Skeletal muscle tissue (tissue), 4 donors: ENCODE results near the gene TP53. TPM values are rescaled to one million over a fixed set of nuclear protein-coding genes. Genes with fewer than 3 reads are reported as not detected.
A peak's percentile ranks its signal among the peaks of the same experiment; 100 is the strongest.

Experiments
- H3K27ac ChIP-seq: one replicate; pipeline ENCODE4 v1.7.0; 2013; ENCODE audit warnings: mild to moderate bottlenecking, low read depth, low read length, inconsistent platforms
- H3K27me3 ChIP-seq, 3 donors: one replicate each; pipeline ENCODE4 v1.7.0; 2013; ENCODE audit warnings: low read length in 3 of 3; ENCODE audit not compliant: control insufficient read depth in 3 of 3, insufficient read depth in 3 of 3
- H3K36me3 ChIP-seq, 3 donors: one replicate each; pipeline ENCODE4 v1.7.0; 2013; ENCODE audit warnings: low read length in 3 of 3; ENCODE audit not compliant: control insufficient read depth in 3 of 3, insufficient read depth in 3 of 3
- H3K4me1 ChIP-seq, 3 donors: one replicate each; pipeline ENCODE4 v1.7.0; 2013; ENCODE audit warnings: low read length in 3 of 3, mild to moderate bottlenecking in 3 of 3; ENCODE audit not compliant: control insufficient read depth in 3 of 3, insufficient read depth in 3 of 3
- H3K4me3 ChIP-seq, 3 donors: one replicate each; pipeline ENCODE4 v1.7.0; 2013; ENCODE audit warnings: low read length in 3 of 3
- H3K9ac ChIP-seq, 3 donors: one replicate each; pipeline ENCODE4 v1.7.0; 2013; ENCODE audit warnings: low read length in 3 of 3, mild to moderate bottlenecking in 3 of 3, moderate library complexity in 2 of 3, low read depth in 1 of 3
- H3K9me3 ChIP-seq, 3 donors: one replicate each; pipeline ENCODE4 v1.7.0; 2013; ENCODE audit warnings: low read length in 3 of 3; ENCODE audit not compliant: control insufficient read depth in 3 of 3
- total RNA-seq: library from RNA; depleted of rRNA; stranded (reverse); fragments of >200 nt; gene quantifications from one replicate; pipeline ENCODE4 v1.2.3, GENCODE V29; 2014
- donor health status: Osteomylitis.

Gene TP53
- total RNA-seq, 1 donor from 2014 or later, result 13.6 TPM

- peaks cover 7 to 11% (median 8%) of the 10 kb centered on the region in 3 donors for H3K4me1 ChIP-seq
- no peak overlapping the region for H3K9ac ChIP-seq
- H3K36me3 ChIP-seq, result no peaks in the 10 kb centered on the region
- H3K9me3 ChIP-seq, result no peaks in the 10 kb centered on the region
- peaks cover 59 to 77% (median 61%) of the 10 kb centered on the region in 3 donors for H3K27me3 ChIP-seq
- H3K27ac ChIP-seq, result no peak overlapping the region
- H3K4me3 ChIP-seq, result peak overlapping the region; percentile 38 to 63 (median 60)
Measured at GRCh38 chr17:7715936-7716886, 28.9 kb upstream of the TP53 start.

GRCh38 chr17:7714721-7715594 is 27.7 kb upstream of the TP53 start:
- peaks cover 7 to 11% (median 8%) of the 10 kb centered on the region in 3 donors for H3K4me1 ChIP-seq
- H3K27me3 ChIP-seq, result peaks cover 66 to 85% (median 67%) of the 10 kb centered on the region in 3 donors

DNA sequence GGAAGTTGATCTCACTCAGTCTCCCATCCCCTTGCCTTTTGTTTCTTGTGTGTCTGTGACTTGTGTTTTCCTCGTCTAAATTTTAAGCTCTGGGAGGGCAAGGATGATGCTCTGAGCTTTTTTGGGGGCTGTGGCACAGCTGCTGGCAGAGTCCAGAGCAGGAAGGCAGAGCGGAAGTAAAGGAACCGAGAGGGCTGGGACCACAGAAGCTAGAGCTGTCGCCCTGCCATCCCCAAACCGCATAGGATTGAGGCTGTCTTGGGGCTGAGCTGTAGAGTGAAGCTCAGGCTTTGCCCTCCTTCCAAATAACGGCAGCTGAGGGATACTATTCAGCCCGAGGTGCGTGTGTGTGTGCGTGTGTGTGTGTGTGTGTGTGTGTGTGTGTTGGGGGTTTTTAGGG is 26.5 kb upstream of the TP53 start:
- peaks cover 7 to 11% (median 8%) of the 10 kb centered on the region in 3 donors for H3K4me1 ChIP-seq
- no peak overlapping the region for H3K4me3 ChIP-seq
- H3K9ac ChIP-seq, result no peak overlapping the region
- no peak overlapping the region for H3K27ac ChIP-seq
- H3K9me3 ChIP-seq, result no peaks in the 10 kb centered on the region
- H3K27me3 ChIP-seq, result peaks cover 59 to 80% (median 61%) of the 10 kb centered on the region in 3 donors
- H3K36me3 ChIP-seq, result no peaks in the 10 kb centered on the region

More at GRCh38 chr17:7714721-7715594, 27.7 kb upstream of the TP53 start:
- no peak overlapping the region for H3K27ac ChIP-seq
- no peak overlapping the region for H3K9ac ChIP-seq
- H3K9me3 ChIP-seq, result no peaks in the 10 kb centered on the region
- H3K4me3 ChIP-seq, result no peak overlapping the region
- H3K36me3 ChIP-seq, result no peaks in the 10 kb centered on the region

- Histone ChIP-seq H3K4me3 (no peak overlapping the region), H3K27me3 (peaks cover 66 to 81% (median 69%) of the 10 kb centered on the region in 3 donors), H3K4me1 (peaks cover 5 to 8% (median 7%) of the 10 kb centered on the region in 3 donors), H3K9ac (no peak overlapping the region), H3K27ac (no peak overlapping the region), H3K9me3 (no peaks in the 10 kb centered on the region), H3K36me3 (no peaks in the 10 kb centered on the region)
Measured at GRCh38 chr17:7712111-7712771, 25.0 kb upstream of the TP53 start.

GRCh38 chr17:7711051-7711755 is 23.9 kb upstream of the TP53 start:
- peaks cover 69 to 84% (median 72%) of the 10 kb centered on the region in 3 donors for H3K27me3 ChIP-seq
- H3K9me3 ChIP-seq, result no peaks in the 10 kb centered on the region
- H3K9ac ChIP-seq, result no peak overlapping the region
- no peak overlapping the region for H3K27ac ChIP-seq
- H3K36me3 ChIP-seq, result no peaks in the 10 kb centered on the region
- H3K4me3 ChIP-seq, result no peak overlapping the region
- no peaks in the 10 kb centered on the region for H3K4me1 ChIP-seq

- Histone ChIP-seq H3K27me3 (peaks cover 69 to 84% (median 72%) of the 10 kb centered on the region in 3 donors), H3K36me3 (no peaks in the 10 kb centered on the region), H3K27ac (no peak overlapping the region), H3K4me3 (no peak overlapping the region), H3K9me3 (no peaks in the 10 kb centered on the region), H3K9ac (no peak overlapping the region), H3K4me1 (no peaks in the 10 kb centered on the region)
Measured at GRCh38 chr17:7710301-7710700, 23.0 kb upstream of the TP53 start.

GRCh38 chr17:7709031-7709430 is 21.7 kb upstream of the TP53 start:
- no peaks in the 10 kb centered on the region for H3K9me3 ChIP-seq
- H3K4me1 ChIP-seq, result peaks cover 0 to 4% (median 0%) of the 10 kb centered on the region in 3 donors
- H3K27ac ChIP-seq, result no peak overlapping the region
- H3K36me3 ChIP-seq, result no peaks in the 10 kb centered on the region
- H3K9ac ChIP-seq, result no peak overlapping the region
- peaks cover 69 to 86% (median 73%) of the 10 kb centered on the region in 3 donors for H3K27me3 ChIP-seq
- H3K4me3 ChIP-seq, result no peak overlapping the region

DNA sequence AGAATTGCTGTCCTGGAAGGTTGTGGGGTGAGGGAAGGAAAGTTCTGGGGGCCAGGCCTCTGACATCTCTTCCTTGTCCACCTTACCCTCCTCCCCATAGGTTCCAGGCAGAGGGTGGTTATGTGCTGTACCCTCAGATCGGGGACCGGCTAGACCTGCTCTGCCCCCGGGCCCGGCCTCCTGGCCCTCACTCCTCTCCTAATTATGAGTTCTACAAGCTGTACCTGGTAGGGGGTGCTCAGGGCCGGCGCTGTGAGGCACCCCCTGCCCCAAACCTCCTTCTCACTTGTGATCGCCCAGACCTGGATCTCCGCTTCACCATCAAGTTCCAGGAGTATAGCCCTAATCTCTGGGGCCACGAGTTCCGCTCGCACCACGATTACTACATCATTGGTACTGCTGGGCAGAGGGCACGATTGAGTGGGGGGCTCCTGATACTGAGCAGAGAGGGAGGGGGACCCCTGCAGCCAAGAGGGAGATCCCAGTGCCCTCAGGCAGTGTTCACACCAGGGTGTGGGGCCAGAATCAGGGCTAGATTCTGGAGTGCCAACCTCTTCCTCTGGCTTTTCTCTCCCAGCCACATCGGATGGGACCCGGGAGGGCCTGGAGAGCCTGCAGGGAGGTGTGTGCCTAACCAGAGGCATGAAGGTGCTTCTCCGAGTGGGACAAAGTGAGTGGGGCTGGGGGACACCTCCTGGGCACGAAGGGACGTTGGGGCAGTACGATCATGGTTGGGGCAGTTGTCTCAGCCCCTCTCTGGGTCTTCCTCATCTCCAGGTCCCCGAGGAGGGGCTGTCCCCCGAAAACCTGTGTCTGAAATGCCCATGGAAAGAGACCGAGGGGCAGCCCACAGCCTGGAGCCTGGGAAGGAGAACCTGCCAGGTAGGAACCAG is 20.8 kb upstream of the TP53 start:
- Histone ChIP-seq H3K27ac (no peak overlapping the region), H3K4me3 (no peak overlapping the region), H3K4me1 (peaks cover 0 to 4% (median 0%) of the 10 kb centered on the region in 3 donors), H3K27me3 (peaks cover 69 to 81% (median 74%) of the 10 kb centered on the region in 3 donors), H3K36me3 (peaks cover 0 to 1% (median 0%) of the 10 kb centered on the region in 3 donors), H3K9me3 (no peaks in the 10 kb centered on the region), H3K9ac (no peak overlapping the region)
